IMR-90 (cell line): ENCODE results near the gene PTPRC. TPM values are rescaled to one million over a fixed set of nuclear protein-coding genes. Genes with fewer than 3 reads are reported as not detected.

ENCODE experiments used
- ATAC-seq: fragments of 200-7000 bp; cut with Tn5 transposase; 2 replicates; pipeline ENCODE4 v1.9.1; 2020; ENCODE audit warnings: low read depth, mild to moderate bottlenecking, moderate library complexity
- BruUV-seq: library from RNA; stranded (reverse); fragments of 400-500 nt; replicated peaks from 2 replicates; lab custom pipeline; 2021; lab: Mats Ljungman, UMichigan
- CTCF ChIA-PET: fragments of 300-600 bp; formaldehyde crosslinking; extraction: SDS; loops from one replicate; lab custom pipeline; 2021; ENCODE audit warnings: antibody characterized with exemption; lab: Yijun Ruan, JAX
- POLR2A ChIA-PET: fragments of 300-600 bp; sonication (Branson Sonifier 250); formaldehyde crosslinking; loops from one replicate; lab custom pipeline; 2022; ENCODE audit warnings: antibody characterized with exemption; ENCODE audit not compliant: unreplicated experiment; lab: Charles Lee
- DNase-seq: peaks from one replicate; pipeline ENCODE4 v3.0.0; 2013
- H2AFZ ChIP-seq: replicated peaks from 2 replicates; pipeline ENCODE3; 2013; ENCODE audit warnings: low read length, mild to moderate bottlenecking; ENCODE audit not compliant: poor library complexity
- H2AK5ac ChIP-seq: 2 replicates; pipeline ENCODE4 v1.6.1; 2013; ENCODE audit warnings: low read depth, low read length, inconsistent platforms
- H2AK9ac ChIP-seq: replicated peaks from 2 replicates; pipeline ENCODE3; 2013; ENCODE audit warnings: mild to moderate bottlenecking, low read depth, low read length, moderate library complexity; ENCODE audit not compliant: poor library complexity
- H2BK120ac ChIP-seq: 2 replicates; pipeline ENCODE4 v1.6.1; 2013; ENCODE audit warnings: low read depth, low read length, inconsistent platforms
- H2BK15ac ChIP-seq: 3 replicates; pipeline ENCODE4 v1.6.1; 2013; ENCODE audit warnings: low read depth, low read length, inconsistent platforms
- H2BK20ac ChIP-seq: 2 replicates; pipeline ENCODE4 v1.6.1; 2013; ENCODE audit warnings: low read depth, mild to moderate bottlenecking, inconsistent platforms, low read length, moderate library complexity
- H2BK5ac ChIP-seq: 2 replicates; pipeline ENCODE4 v1.6.1; 2013; ENCODE audit warnings: mild to moderate bottlenecking, low read depth, low read length, inconsistent platforms; ENCODE audit not compliant: poor library complexity, severe bottlenecking
- H3K14ac ChIP-seq: replicated peaks from 2 replicates; pipeline ENCODE4 v1.6.1; 2013; ENCODE audit warnings: low read depth, low read length, inconsistent platforms
- H3K18ac ChIP-seq: 2 replicates; pipeline ENCODE4 v1.6.1; 2013; ENCODE audit warnings: low read depth, low read length, control low read depth
- H3K23ac ChIP-seq: 2 replicates; pipeline ENCODE4 v1.6.1; 2013; ENCODE audit warnings: low read depth, low read length, inconsistent platforms
- H3K27ac ChIP-seq: 2 replicates; pipeline ENCODE4 v1.5.1; 2013; ENCODE audit warnings: mild to moderate bottlenecking, control low read depth, low read length; ENCODE audit not compliant: insufficient read depth
- H3K27me3 ChIP-seq: 2 replicates; pipeline ENCODE4 v1.6.1; 2013; ENCODE audit warnings: low read length; ENCODE audit not compliant: control insufficient read depth, insufficient read depth
- H3K36me3 ChIP-seq: 2 replicates; pipeline ENCODE4 v1.6.1; 2013; ENCODE audit warnings: low read length, mixed read lengths; ENCODE audit not compliant: control insufficient read depth, insufficient read depth
- H3K4ac ChIP-seq: 2 replicates; pipeline ENCODE4 v1.6.1; 2013; ENCODE audit warnings: low read depth, low read length, inconsistent platforms
- H3K4me1 ChIP-seq: 2 replicates; pipeline ENCODE4 v1.6.1; 2013; ENCODE audit warnings: low read length, mixed read lengths; ENCODE audit not compliant: control insufficient read depth, insufficient read depth
- H3K4me2 ChIP-seq: 2 replicates; pipeline ENCODE4 v1.6.1; 2013; ENCODE audit warnings: low read depth, mild to moderate bottlenecking, control low read depth, low read length, moderate library complexity
- H3K4me3 ChIP-seq: 2 replicates; pipeline ENCODE4 v1.5.1; 2013; ENCODE audit warnings: low read depth, mild to moderate bottlenecking, control low read depth, low read length, moderate library complexity; ENCODE audit not compliant: insufficient read depth
- H3K56ac ChIP-seq: 2 replicates; pipeline ENCODE4 v1.6.1; 2013; ENCODE audit warnings: low read length, inconsistent platforms; ENCODE audit not compliant: insufficient read depth; ENCODE audit errors: extremely low read depth
- H3K79me1 ChIP-seq, 2 experiments: 2 replicates each; pipeline ENCODE4 v1.6.1; 2013; ENCODE audit warnings: low read length in 2 of 2, inconsistent platforms in 1 of 2, low read depth in 1 of 2
- H3K9ac ChIP-seq: 2 replicates; pipeline ENCODE4 v1.6.1; 2013; ENCODE audit warnings: low read depth, low read length, control low read depth
- H3K9me1 ChIP-seq: 2 replicates; pipeline ENCODE4 v1.6.1; 2013; ENCODE audit warnings: low read length, inconsistent platforms; ENCODE audit not compliant: insufficient read depth
- H3K9me3 ChIP-seq: 2 replicates; pipeline ENCODE4 v1.6.1; 2013; ENCODE audit warnings: low read length; ENCODE audit not compliant: control insufficient read depth, insufficient read depth
- H4K20me1 ChIP-seq: 2 replicates; pipeline ENCODE4 v1.6.1; 2013; ENCODE audit warnings: low read length, inconsistent platforms; ENCODE audit not compliant: insufficient read depth
- H4K5ac ChIP-seq: 2 replicates; pipeline ENCODE4 v1.6.1; 2013; ENCODE audit warnings: mild to moderate bottlenecking, low read depth, low read length, control low read depth
- H4K8ac ChIP-seq, 2 experiments: 2 replicates each; pipeline ENCODE4 v1.6.1; 2013; ENCODE audit warnings: low read depth in 2 of 2, low read length in 2 of 2, control low read depth in 1 of 2, inconsistent platforms in 1 of 2
- H4K91ac ChIP-seq: 2 replicates; pipeline ENCODE4 v1.6.1; 2013; ENCODE audit warnings: low read depth, low read length, inconsistent platforms; ENCODE audit not compliant: insufficient read depth
- BHLHE40 ChIP-seq: fragments of 150-350 bp; IDR thresholded peaks from 2 replicates; pipeline ENCODE4 v1.6.1; 2016; ENCODE audit warnings: mild to moderate bottlenecking, low read depth, low read length
- ELK1 ChIP-seq: fragments of 150-350 bp; IDR thresholded peaks from 2 replicates; pipeline ENCODE4 v1.6.1; 2016; ENCODE audit warnings: low read depth, mild to moderate bottlenecking, low read length, moderate library complexity, borderline replicate concordance
- FOS ChIP-seq: fragments of 150-350 bp; IDR thresholded peaks from 2 replicates; pipeline ENCODE4 v1.6.1; 2016; ENCODE audit warnings: low read depth, low read length
- MAFK ChIP-seq: IDR thresholded peaks from 2 replicates; pipeline ENCODE4 v1.6.1; 2012; ENCODE audit warnings: low read depth, low read length, improper control_type of control experiment
- MAZ ChIP-seq: IDR thresholded peaks from 2 replicates; pipeline ENCODE4 v1.6.1; 2012; ENCODE audit warnings: low read depth, mild to moderate bottlenecking, low read length, improper control_type of control experiment, moderate library complexity, borderline replicate concordance
- MXI1 ChIP-seq: IDR thresholded peaks from 2 replicates; pipeline ENCODE4 v1.6.1; 2012; ENCODE audit warnings: low read depth, mild to moderate bottlenecking, low read length, moderate library complexity, borderline replicate concordance
- NFE2L2 ChIP-seq: fragments of 150-350 bp; IDR thresholded peaks from 2 replicates; pipeline ENCODE4 v1.6.1; 2016; ENCODE audit warnings: low read depth, mild to moderate bottlenecking, low read length
- RCOR1 ChIP-seq: IDR thresholded peaks from 2 replicates; pipeline ENCODE4 v1.6.1; 2012; ENCODE audit warnings: mild to moderate bottlenecking, low read length, improper control_type of control experiment; ENCODE audit not compliant: insufficient replicate concordance
- WGBS, 2 experiments: methylation state at CpG; one replicate each; pipeline versions ENCODE4 v1.1.5 to v1.1.7; 2013; ENCODE audit warnings: missing lambda C conversion rate in 2 of 2; ENCODE audit not compliant: insufficient read length in 1 of 2; ENCODE audit errors: extremely low coverage in 2 of 2; 5-methylcytosine and 5-hydroxymethylcytosine counted together
- dilution Hi-C: fragments of 300-500 bp; cut with HindIII; formaldehyde crosslinking; loops from one replicate; pipeline ENCODE4 v1.14.3; 2018; ENCODE audit warnings: low sequenced_read_pairs; ENCODE audit not compliant: unreplicated experiment
- in situ Hi-C: fragments of 300-500 bp; cut with MboI; formaldehyde crosslinking; loops from 3 replicates; pipeline ENCODE4 v1.14.3; 2019; ENCODE audit warnings: low sequenced_read_pairs, inconsistent platforms, mixed read lengths
- intact Hi-C: fragments of 100-400 bp; cut with micrococcal nuclease; formaldehyde crosslinking; loops from 2 replicates; pipeline ENCODE4 v1.10.0; 2022
- polyA plus RNA-seq, 3 experiments: library from polyadenylated mRNA; depleted of rRNA; stranded (reverse); fragments of >200 nt; gene quantifications; 2 replicates each; pipeline ENCODE4 v1.2.3, GENCODE V29; 2012; ENCODE audit warnings: low replicate concordance in 1 of 3
- total RNA-seq: library from RNA; depleted of rRNA; stranded (reverse); fragments of >200 nt; gene quantifications from 2 replicates; pipeline ENCODE4 v1.2.3, GENCODE V29; 2012
- TF ChIP-seq, protein P1 (sequence below): fragments of 150-350 bp; IDR thresholded peaks from 2 replicates; pipeline ENCODE4 v1.6.1; 2017; ENCODE audit warnings: mild to moderate bottlenecking, antibody characterized with exemption, low read length, low read depth

The PTPRC gene
- total and polyA plus RNA-seq, 2 of the 4 experiments (the other 2 are of a cell fraction): not detected

DNA sequence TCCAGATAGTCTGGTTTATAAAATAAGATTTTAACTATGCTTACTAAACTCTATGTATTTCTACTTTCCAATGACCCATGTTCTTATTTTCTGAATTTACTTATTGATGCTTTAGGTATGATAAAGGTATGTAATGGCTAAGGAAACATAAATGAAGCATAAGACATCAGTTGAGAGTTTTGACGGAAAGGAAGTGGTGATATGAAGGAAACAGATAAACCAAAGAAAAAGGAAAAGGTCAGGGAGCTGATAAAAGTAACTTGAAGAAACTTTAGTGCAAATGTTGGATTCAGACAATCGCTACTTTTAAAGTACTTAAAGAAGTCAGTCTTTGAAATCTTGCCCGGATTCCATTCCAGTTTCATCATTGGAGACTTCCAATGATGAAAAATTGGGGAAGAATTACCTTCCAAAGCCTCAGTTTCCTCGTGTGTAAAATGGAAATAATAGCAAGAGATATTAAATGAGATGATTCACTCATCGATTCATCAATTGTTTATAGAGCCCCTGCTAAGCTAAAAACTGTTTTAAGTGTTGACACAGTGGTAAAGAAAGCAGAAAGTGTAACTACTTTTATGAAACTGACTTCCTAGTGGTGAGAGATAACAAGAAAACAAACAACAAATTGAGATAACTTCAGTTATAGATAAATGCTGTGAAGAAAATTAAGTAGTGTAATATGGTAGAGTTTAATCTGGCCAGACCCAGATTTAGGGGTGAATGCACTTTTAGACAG is 10.6 kb downstream of the PTPRC start:
- Histone ChIP-seq H3K27ac (no peak overlapping the region), H3K56ac (no peak overlapping the region), H3K4ac (no peak overlapping the region), H4K8ac (no peak overlapping the region), H3K9ac (no peak overlapping the region), H2AFZ (no peak overlapping the region), H3K36me3 (no peaks in the 10 kb centered on the region), H3K14ac (no peak overlapping the region), H2BK5ac (no peak overlapping the region), H3K79me1 (no peaks in the 10 kb centered on the region), H3K9me3 (no peaks in the 10 kb centered on the region), H2BK20ac (no peak overlapping the region), H2BK120ac (no peak overlapping the region), H3K4me2 (no peak overlapping the region), H3K9me1 (no peaks in the 10 kb centered on the region), H2AK9ac (no peak overlapping the region), H4K91ac (no peak overlapping the region), H4K20me1 (no peaks in the 10 kb centered on the region), H3K4me1 (no peaks in the 10 kb centered on the region), H2AK5ac (no peak overlapping the region), H3K23ac (no peak overlapping the region), H3K4me3 (no peak overlapping the region), H4K5ac (no peak overlapping the region), H3K18ac (no peak overlapping the region), H3K27me3 (no peaks in the 10 kb centered on the region), H2BK15ac (no peak overlapping the region)
- CTCF ChIA-PET: no interaction called here
- intact Hi-C loops (no loop called here), in situ Hi-C loops (no loop called here), dilution Hi-C loops (no loop called here)
- DNase-seq: no peak
- no peak for TF ChIP-seq RCOR1
- TF ChIP-seq MAFK: no peak
- TF ChIP-seq FOS: no peak
- no peak for TF ChIP-seq MXI1
- TF ChIP-seq ELK1: no peak
- no peak for TF ChIP-seq BHLHE40
- no peak for TF ChIP-seq NFE2L2
- TF ChIP-seq MAZ: no peak
- TF ChIP-seq, protein P1, sequence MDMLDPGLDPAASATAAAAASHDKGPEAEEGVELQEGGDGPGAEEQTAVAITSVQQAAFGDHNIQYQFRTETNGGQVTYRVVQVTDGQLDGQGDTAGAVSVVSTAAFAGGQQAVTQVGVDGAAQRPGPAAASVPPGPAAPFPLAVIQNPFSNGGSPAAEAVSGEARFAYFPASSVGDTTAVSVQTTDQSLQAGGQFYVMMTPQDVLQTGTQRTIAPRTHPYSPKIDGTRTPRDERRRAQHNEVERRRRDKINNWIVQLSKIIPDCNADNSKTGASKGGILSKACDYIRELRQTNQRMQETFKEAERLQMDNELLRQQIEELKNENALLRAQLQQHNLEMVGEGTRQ: no peak
- POLR2A ChIA-PET: no interaction called here
- no peak for ATAC-seq
- no CpG with 5 or more reads among the region's 5 CpGs for WGBS, 2 experiments
- no TSS peak for BruUV-seq
